Fibroblast of lung (primary cell): ENCODE data around the gene KHK.

Source experiments
- CTCF ChIP-seq, 2 donors: IDR thresholded peaks in 1 of 2; conservative IDR thresholded peaks in 1 of 2; 1 replicate in 1 of 2; 2 replicates in 1 of 2; pipeline ENCODE4 v1.5.1; 2011 to 2012; ENCODE audit warnings: low read length in 2 of 2, control low read depth in 1 of 2, inconsistent platforms in 1 of 2, low read depth in 1 of 2, mild to moderate bottlenecking in 1 of 2
- EZH2 ChIP-seq: IDR thresholded peaks from 2 replicates; pipeline ENCODE4 v1.5.1; 2012; ENCODE audit warnings: low read length, control low read depth, mild to moderate bottlenecking; ENCODE audit errors: missing control alignments

DNA sequence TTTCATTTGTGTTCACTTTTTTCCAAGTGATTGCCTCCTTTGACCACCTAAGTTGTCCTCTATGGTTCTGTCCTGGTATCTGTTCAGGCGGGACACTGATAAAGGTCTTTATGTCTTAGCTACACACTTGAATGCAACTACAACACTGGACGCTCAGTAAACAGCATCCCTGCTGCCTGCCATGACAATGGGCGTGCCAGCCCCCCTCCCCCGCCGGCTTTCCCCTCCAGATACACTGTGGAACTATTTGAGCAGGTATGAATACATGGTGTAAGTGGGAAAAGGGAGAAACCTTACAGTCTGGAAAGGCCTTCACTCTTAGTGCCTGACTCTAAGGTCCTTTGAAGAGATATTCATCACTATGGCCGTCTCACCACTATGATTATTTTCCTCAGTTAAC, 29.4 kb upstream of the KHK start:
- no peak for TF ChIP-seq CTCF (conservative IDR thresholded peaks at IDR 0.05 in 1 of 2, IDR thresholded peaks at IDR 0.05 in 1 of 2; ENCODE audit: low read depth in 1 of 2, low read length in 2 of 2)
- no peak for TF ChIP-seq EZH2
